CD4-positive, alpha-beta T cell treated with Interleukin-15 for 4 hours (primary cell): Measurements from ENCODE around the gene FLYWCH2.

Experiments
- DNase-seq: peaks from one replicate; pipeline ENCODE4 v3.0.0-alpha.2; 2020; ENCODE audit warnings: low spot score

The FLYWCH2 gene, protein sequence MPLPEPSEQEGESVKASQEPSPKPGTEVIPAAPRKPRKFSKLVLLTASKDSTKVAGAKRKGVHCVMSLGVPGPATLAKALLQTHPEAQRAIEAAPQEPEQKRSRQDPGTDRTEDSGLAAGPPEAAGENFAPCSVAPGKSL

DNA sequence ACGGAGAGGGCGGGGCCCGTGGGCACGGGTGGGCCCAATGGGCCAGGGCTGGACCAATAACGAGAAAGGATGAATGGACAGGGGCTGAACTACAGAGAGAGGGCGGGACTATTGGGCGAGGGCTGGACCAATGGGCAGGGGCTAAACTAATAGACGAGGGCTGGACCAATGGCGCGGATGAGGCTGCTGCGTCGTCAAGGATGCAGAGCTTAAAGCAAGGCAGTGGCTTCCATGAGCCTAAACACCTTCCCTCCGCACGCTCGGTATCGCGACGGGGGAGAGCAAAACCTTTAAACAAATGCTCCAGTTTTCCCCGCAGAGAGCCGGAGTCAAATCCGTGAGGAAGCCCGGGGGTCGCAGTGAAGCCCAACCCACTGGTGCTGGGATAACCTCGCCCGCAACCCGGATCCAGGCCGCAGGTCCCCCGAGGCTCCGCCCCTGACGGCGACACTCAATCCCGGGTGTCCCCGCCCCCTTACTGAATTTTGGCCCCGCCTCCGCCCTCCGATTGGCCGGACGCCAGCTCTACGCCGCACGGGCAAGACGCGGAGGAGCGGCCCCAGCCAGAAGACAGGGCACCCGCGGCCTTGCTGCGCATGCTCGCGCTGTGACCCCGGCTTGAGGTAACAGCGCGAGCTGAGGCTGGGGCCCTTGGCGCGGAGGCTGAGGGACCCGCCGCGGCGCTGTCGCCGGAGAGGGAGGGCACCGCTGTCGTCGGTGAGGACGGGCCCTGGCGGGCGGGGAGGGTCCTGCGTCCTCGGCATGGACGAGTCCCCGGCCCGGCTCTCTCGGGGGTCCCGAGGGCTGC is at the start of gene FLYWCH2:
Gene FLYWCH2 (plus strand): TSS at position 566 of the 808 bp plus-strand sequence. CDS start 13,235 bp downstream, outside the sequence.
- DNase-seq: peak; percentile 100

DNA sequence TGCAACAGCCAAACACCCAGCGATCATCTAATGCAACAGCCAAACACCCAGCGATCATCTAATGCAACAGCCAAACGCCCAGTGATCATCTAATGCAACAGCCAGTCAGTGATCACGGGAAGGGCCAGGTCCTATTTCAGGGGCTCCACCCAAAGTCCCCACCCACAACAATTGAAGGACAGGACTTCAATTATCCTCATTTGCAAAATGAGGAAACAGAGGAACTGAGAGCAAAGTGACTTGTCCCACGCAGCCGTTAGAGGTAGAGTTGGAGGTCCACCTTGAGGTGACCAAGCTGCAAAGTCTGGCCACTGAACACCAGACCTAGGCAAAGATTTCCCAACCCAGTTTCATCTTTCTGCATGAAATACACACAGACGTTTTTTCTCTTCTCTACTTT is 49.2 kb upstream of the FLYWCH2 start:
- no peak for DNase-seq

DNA sequence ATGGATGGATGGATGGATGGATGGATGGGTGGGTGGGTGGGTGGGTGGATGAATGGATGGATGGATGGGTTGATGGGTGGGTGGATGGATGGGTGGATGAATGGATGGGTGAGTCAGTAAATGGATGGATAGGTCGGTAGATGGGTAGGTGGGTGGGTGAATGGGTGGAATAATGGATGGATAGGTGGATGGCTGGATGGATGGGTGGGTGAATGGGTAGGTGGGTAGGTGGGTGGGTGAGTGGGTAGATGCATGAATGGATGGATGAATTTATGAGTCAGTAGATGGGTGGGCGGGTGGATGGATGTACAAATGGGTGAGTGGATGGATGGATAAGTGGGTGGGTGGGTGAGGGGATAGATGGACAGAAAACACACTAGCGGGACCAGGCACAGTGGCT is 48.0 kb upstream of the FLYWCH2 start:
- no peak for DNase-seq

DNA sequence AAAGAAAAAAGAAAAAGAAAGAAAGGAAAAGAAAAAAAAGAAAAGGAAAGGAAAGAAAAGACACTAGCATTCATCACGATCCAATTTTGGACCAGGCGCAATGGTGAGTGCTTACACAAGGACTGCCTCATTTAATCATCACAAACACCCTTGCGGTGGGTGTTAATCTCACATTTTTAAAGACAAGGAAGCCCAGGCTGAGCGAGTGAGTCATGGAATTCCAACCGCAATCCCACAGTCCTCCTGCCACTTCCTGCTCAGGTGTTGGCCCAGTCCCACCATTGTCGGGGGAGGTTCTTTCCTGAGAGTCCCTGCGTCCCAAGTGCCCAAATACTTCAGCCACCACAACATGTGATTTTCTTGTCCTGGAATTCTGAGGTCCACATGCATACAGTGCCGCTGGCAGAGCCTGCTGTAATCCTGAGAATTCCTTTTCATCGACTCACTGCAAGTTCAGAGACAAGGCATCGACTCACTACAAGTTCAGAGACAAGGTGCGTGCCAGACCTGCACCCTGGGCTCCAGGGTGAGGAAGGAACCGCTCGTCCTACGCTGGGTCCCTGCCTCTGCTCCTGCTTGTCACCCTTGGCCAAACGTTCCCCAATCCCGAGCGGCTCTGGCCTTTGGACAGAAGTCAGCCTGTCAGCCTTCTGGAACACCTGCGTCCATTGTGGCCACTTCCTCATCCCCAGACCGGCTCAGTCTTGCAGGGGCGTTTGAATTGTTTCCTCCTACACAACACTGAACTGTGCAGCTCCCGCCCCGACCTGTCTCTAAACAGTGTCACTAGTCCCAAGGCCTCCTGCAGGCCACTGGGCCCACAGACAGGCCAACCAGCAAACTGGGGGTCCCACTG is 47.1 kb upstream of the FLYWCH2 start:
- no peak for DNase-seq

DNA sequence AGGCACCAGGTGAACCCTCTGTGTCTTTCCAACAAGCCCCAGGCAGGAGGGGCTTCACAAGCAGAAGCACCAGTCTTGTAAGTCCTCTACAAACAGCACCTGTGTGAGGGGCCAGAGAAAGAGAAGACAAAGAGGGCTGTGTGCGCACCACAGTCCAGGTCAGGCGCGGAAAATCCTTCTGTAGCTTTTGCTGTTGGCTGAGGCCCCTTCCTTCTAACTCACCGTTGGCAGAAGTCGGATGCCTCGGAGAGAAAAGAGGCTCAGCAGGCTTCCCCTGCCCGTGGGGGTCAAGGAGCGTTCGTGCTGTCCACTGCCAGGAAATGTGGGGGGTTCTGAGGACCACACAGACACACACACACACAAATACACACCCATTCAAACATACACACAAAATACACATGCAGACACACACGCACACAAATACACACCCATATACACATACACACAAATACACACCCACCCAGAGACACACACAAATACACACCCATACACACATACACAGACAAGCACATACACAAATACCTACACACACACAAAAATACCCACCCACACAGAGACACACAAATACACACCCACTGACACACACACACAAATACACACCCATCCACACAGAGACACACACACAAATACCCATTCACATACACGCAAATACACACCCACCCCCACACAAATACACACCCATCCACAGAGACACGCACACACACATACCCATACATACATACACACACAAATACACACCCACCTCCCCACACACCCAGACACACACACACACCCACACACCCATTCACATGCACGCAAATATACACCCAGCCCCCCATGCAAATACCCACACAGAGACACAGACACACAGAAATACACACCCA is 46.1 kb upstream of the FLYWCH2 start:
- no peak for DNase-seq

DNA sequence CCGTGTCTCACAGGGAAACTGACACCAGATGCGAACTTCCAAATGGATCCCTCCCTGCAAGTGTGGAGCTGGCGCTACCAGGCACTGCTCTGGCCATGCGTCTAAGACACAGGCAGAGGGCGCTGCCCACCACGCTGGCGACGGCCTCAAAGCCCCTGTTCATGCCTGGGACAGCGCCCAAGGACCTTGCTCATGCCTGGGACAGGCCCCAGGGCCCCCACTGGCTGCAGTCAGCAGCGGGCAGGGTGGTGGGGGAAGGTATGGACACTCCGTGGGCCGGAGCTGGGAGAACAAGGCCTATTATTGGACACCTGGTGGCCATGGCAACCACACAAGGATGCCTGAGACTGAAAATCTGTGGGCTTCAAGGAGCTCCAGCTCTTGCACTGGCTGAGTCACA is 44.1 kb upstream of the FLYWCH2 start:
- DNase-seq: peak; percentile 54

DNA sequence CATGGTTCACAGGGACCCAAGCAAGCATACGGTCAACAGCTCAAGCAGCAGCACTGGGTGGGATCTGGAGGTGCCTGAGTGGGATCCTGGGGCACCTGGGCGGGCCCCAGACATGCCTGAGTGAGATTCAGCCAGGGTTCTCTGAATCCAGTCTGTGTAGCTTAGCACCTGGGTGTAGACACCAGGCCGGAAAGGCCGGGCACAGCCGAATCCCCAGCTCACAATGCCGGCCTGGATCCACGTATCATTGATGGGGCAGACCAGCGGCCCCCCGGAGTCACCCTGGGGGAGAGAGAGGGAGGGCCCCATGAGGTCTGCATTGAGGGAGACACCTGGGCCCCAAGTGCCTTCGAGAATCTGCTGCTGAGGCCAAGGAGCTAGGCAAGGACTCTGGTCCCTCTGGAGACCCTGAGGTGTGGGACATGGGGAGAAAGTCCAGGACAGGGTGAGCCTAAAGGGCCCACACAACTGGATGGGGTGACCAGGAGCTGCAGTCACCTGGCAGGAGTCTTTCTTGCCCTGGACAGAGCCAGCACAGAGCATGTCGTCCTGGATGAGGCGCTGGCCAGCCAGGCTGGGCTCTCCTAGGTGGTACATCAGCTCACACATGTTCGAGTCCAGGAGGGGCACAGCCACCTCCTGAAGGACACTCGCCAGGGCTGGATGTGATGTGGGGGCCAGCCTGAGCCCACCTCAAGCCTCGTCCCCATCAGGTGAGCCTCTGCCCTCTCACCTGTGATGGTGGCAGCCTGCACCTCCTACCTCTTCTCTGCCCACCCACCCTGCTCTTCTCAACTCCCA is 43.2 kb upstream of the FLYWCH2 start:
- DNase-seq: no peak

DNA sequence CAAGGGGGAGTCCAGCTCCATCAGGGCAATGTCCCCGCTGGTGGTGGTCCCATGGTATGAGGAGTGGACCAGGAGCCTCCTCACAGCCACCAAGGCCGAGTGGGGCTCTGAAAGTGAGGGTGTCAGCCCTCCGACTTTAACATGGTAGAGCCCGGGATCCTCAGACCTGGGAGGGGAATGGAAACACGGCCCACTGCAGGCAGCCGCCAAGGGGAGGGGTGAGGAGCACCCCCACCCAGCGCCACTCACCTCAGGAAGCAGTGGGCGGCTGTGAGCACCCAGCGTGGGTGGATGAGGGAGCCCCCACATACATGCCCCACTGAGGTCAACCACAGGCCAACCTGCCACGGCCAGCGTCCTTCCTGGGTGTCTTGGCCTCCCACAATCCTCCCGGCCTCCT is 42.1 kb upstream of the FLYWCH2 start:
- DNase-seq: no peak

DNA sequence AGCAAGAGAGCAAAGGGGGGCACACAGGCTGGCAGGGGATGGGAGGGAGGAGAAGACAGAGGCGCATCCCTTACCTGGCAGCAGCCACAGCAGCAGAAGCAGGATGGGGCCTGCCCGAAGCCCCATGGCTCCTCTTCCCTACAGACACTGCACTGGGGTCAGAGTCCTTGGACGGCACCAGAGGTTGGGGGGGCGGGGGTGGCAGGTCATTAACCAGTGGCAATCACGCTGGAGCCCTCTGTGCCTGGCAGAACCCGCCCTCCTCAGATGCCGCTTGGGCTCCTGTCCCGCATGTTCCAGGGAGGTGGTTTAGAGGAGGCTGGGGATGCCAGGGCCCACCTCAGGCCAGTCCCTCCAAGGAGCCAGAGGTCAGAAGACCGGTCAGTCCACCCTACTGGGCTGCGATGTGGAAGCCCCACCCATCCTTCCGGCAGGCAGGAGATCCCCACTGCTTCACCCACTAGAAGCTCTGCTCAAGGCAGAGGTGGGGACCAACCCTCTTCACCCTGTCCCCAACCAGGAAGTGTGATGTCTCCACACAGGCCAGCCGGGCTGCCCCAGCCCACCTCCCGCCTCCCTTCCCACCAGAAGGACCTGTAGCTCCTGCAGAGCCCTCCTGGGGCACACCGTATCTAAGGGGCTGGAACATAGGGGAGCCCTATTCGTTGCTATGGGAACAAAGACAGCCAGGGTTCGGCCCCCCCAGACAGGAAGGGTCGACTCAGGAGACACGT is 41.2 kb upstream of the FLYWCH2 start:
- DNase-seq: no peak

DNA sequence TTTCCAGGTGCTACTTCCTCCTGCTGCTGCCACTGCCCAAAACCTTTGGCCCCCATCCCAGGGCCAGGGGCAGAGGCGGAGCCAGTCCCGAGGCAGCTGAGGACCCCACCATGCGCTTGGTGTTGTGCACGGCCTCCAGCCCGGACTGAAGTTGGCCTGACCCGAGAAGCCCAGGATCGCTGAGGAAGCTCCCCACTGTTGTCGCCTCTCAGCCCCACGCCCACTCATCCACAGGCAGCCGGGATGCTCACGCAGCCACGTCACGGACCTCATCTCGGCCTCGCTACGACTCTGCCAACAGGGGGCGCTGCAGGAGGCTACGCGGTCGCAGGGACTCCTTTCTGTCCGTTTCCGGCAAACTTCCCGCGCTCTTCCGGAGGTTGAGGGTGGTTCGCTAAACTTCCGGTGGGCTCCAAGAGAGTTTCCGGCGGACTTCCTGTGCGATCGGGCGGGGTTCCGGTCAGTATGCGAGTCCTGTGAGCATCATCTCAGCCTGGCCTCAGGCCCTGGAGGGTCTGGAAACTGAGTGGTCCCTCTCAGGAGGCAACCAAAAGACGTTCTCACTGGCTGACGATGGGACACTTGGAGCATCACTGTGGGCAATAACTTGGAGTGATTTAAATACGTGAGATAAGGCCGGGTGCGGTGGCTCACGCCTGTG is 40.5 kb upstream of the FLYWCH2 start:
- DNase-seq: peak; percentile 65

DNA sequence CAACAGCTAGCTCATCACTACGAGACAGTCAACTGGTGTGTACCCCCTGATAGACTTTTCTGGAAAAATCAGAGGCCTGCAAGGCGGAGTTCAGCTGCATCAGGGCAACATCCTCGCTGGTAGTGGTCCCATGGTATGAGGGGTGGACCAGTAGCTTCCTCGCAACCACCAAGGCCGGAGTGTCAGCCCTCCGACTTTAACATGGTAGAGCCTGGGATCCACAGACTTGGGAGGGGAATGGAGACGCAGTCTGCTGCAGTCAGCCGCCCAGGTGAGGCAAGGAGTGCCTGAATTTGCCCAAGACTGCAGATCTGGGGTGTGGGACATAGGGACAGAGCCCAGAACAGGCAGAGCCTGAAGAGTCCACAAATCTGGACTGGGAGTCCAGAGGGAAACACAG is 39.5 kb upstream of the FLYWCH2 start:
- no peak for DNase-seq

DNA sequence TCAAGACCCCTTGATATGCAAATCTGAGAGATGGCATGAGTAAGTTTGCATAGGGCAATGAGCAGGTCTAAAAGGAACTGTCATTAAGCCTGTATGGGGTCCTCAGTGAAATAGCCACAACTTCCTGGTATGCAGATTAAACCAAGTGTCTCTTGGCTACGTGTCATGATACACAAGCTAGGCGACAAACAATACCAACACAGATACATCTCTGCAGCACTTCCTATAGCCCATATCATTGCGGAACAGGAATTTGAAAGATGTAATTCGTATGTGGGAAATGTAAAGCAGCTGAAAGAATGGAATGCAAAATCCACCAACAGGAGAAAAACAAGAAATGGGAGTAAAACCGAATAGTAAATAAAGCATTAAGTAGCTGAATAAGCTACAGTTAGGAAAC is 37.9 kb upstream of the FLYWCH2 start:
- DNase-seq: no peak

DNA sequence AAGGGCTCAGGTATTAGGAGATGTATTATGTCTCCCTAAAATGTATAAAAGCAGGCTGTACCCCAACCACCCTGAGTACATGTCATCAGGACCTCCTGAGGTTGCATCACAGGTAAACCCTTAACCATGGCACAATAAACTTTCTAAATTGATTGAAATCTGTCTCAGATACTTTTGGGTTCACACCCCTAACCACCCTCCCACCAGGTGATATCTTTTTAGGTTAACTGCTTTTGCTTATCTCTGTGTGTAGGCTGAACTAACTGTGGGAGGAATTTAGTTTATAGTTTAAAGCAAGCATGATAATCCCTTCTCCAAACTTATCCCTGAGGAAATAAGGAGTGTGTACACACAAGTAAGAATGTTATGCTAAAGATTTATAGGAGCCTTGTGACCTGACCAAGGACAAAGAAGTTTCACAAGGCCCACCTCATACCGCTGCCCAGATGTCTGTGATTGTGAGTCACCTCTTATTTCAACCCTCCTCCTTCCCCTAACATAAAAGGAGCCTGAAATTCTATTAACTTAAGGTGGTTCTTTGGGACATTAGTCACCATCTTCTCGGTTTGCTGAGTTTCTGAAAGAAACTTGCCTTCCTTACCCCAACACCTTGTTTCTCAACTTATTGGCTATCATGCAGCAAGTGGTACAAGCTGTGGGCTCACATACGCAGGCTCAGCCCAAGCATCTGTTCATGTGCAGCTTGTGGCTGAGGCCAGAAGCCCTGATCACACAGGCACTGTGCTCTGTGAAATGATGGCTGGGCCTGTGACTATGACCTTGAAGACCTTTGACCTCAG is 36.3 kb upstream of the FLYWCH2 start:
- DNase-seq: peak; percentile 14

DNA sequence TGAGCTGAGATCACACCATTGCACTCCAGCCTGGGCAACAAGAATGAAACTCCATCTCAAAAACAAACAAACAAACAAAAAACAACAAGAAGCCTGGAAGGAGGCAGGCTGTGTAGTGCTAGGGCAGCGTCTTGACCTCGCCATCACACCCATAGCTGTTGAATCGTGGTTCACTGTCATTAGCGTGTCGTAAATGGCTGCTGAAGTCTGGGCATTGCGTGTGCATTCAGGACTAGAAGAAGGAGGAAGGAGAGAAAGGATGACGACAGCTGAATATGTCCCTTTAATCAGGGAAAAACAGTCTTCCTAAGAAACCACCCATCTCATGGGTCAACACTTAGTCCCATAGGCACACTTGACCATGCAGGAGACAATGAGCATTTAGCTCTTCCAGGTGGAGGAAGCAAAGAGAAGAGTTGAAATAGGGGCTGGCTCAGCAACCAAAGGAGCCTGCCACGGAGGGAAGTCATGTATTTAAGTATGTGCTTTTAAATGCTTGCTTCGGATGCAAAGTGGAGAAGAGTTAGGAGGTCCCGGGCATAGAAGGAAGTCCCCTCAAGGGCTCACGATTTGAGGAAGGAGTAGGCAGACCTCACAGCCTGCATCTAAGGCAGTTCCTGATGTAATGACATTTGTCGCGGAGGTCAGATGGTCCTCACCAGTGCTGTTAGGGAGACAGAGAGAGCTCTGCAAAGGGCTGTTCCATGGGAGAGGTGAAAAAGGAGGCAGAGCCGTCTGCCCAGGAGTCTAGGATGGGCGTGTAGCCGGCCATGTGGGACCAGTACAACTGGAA is 33.9 kb upstream of the FLYWCH2 start:
- no peak for DNase-seq

DNA sequence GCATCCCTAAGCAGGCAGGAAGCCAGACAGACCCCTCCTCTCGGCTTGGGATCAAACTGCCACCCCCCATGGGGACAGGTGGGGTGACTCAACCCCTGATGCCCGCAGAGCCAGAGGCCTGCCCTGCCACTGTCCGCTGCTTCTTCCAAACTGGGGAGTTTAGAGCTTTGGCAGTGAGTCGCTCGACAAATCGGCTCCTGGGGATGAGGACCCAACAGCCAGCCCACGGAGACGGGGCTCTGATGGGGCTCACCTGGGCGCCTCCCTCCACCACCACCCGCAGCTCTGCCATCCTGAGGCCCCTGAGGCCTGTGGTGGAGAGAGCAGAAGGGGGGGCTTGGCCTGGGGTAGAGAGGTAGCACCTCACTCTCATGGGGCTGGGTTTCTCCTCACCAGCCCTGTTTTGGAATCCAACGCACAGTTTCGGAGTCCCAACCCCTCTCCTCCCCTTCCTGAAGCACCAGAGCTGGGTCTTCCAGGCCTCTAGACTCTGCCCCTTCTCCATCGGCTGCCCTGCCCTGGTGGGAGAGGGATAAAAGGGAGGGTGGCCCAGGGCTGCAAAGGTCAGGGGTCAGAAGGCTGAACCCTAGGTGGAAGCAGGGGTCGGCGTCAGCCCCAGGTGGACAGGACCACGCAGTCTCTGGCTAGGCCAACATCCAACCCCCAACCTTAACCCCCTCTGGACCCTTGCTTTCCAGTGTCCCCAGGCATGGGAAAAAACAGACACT is 30.8 kb upstream of the FLYWCH2 start:
- no peak for DNase-seq

DNA sequence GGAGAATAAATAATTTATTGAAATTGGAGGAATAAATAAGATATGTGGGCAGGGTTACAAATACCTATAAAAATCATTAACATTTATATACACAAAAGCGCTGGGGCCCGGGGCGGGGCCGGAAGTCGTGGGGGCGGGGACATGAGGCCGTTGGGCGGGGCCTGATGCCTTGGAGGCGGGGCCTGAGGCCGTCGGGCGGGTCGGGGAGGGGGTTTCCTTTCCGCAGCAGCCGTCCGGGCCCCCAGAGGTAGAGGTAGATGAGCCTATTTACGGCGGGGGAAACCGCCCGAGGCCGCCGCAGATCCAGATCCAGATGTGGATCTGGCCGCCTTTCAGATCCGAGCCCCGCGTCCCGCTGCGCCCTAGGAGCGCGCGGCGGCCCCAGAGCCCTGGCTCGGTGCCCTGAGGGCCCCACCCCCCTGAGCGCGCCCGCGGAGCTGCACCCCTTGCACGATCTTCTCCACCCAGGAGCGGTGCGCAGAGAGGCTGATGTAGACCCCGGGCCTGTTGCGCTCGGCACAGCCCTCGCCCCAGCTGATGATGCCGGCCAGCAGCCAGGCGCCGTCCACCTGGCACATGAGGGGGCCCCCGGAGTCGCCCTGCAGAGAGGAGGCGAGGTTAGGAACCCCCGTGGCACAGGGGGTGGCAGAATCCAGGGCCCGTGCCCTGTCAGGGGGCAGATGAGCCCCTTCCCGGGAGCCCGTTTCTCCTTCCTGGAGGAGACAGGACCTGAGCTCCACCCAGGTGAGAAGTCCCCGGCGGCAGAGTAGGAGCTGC is 30.1 kb upstream of the FLYWCH2 start:
- no peak for DNase-seq
